ENCODE measurements around the gene EGR1.

EGR1 gene

DNA sequence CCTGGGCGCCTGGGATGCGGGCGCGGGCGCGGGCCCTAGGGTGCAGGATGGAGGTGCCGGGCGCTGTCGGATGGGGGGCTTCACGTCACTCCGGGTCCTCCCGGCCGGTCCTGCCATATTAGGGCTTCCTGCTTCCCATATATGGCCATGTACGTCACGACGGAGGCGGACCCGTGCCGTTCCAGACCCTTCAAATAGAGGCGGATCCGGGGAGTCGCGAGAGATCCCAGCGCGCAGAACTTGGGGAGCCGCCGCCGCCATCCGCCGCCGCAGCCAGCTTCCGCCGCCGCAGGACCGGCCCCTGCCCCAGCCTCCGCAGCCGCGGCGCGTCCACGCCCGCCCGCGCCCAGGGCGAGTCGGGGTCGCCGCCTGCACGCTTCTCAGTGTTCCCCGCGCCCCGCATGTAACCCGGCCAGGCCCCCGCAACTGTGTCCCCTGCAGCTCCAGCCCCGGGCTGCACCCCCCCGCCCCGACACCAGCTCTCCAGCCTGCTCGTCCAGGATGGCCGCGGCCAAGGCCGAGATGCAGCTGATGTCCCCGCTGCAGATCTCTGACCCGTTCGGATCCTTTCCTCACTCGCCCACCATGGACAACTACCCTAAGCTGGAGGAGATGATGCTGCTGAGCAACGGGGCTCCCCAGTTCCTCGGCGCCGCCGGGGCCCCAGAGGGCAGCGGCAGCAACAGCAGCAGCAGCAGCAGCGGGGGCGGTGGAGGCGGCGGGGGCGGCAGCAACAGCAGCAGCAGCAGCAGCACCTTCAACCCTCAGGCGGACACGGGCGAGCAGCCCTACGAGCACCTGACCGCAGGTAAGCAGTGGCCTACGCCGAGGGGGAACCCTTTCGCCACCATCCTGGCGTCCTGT, at the start of gene EGR1:
EGR1 (plus strand) TSS at position 219 of the 864 bp plus-strand sequence; CDS start at position 502, 283 bp downstream.
- peak; percentile 72 for DNase-seq

- no peak for DNase-seq
These were observed 46.8 kb upstream of the EGR1 start for GRCh38 chr5:138418444-138418843.

- DNase-seq, result no peak
These were observed 40.2 kb upstream of the EGR1 start for GRCh38 chr5:138425079-138425478.

- DNase-seq, result no peak
These were observed 29.3 kb upstream of the EGR1 start for GRCh38 chr5:138435943-138436342.

- no peak for DNase-seq
These were observed 27.1 kb upstream of the EGR1 start for GRCh38 chr5:138438003-138438723.

- DNase-seq, result no peak
These were observed 26.4 kb upstream of the EGR1 start, which contains the start of gene REEP2 for GRCh38 chr5:138438724-138439476. TSS of gene REEP2 (plus strand) at chr5:138439057. CDS start at chr5:138439209, 152 bp downstream.

- no peak for DNase-seq
These were observed 25.7 kb upstream of the EGR1 start for GRCh38 chr5:138439477-138440158.

DNA sequence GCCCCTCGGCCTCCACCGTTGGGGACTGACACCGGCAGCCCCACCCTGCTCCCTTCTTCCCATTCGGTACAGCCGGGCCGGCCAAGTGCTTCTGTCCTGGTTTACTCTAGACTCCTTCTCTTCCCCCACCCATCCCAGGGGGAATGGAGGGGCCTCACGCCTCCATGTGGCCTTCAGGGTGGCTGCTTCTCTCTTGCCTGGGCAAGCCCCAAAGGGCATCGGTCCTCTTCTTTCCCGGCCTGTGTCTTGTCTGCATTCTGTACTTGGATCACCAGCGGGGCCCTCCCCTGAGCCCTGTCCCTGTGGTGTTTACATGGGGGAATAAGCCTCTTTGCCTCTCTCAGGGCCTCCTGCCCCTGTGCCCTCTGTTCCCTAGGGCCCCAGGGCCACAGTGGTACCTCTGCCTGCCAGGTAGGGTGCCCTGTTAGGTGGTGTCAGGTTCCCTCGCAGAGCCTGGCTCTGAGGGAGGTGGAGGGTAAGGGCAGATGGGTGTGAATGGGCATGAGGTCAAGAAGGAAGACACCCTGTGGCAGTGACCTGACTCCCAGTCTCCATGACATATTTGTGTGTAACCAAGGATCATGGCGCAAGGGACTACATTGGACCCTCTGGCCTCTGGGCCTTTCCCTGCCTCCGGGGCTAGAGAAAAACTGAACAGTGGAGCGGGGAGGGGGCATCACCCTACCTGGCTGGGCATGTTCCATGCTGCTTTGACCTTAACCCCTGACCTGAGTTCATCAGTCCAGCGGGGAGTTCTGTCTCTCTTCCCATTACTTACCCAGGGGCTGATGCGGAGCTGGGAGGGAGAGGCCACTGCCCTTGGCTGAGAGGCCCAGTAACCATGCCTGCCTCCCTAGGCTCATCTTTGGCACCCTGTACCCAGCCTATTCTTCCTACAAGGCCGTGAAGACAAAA, 24.9 kb upstream of the EGR1 start:
- DNase-seq, result no peak

DNA sequence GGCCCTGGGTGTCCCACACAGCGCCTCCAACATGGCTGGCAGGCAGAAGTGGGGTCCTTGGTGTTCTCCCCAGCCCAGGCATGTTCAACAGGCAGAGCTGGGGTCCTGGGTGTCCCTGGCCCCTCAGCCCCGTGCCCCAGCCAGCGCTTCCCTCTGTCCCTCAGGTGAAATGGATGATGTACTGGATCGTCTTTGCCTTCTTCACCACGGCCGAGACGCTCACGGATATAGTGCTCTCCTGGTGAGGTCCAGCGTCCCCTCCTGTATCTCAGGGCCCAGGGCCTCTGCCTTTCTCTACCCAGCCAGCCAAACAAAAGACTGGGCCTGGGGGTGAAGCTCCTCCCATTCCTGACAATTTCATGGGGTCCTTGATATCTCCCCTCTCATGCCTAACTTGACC, 24.1 kb upstream of the EGR1 start:
- DNase-seq, result no peak

- no peak for DNase-seq
These were observed 21.1 kb upstream of the EGR1 start for GRCh38 chr5:138444078-138444773.

DNA sequence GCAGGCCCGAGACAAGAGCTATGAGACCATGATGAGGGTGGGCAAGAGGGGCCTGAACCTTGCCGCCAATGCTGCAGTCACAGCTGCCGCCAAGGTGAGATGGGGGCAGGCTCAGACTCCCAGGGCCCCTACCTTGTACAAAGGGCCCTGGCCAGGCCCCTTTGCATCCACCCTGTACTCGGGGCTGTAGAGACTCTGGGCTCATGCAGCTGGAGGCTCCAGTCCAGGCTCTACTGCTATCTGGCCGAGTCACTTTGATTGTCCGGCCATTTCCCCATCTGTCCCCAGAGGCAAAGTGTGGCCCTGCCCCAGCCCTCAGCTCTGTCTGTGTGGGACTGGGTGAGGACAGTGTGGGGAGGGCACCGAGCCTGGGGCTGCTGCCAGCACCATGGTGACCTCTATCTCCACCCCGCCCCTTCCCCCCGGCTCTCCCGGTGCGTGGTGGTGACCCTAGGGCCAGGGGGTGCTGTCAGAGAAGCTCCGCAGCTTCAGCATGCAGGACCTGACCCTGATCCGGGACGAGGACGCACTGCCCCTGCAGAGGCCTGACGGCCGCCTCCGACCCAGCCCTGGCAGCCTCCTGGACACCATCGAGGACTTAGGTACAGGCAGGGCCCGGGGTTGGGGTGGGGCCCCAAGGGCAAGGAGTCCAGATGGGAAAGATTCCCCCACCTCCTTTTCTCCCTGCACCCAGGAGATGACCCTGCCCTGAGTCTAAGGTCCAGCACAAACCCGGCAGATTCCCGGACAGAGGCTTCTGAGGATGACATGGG, 20.3 kb upstream of the EGR1 start:
- no peak for DNase-seq

- DNase-seq, result no peak
These were observed 19.6 kb upstream of the EGR1 start for GRCh38 chr5:138445547-138446271.

- no peak for DNase-seq
These were observed 17.2 kb upstream of the EGR1 start for GRCh38 chr5:138448070-138448469.

GRCh38 chr5:138448481-138449398, 16.5 kb upstream of the EGR1 start:
- no peak for DNase-seq

DNA sequence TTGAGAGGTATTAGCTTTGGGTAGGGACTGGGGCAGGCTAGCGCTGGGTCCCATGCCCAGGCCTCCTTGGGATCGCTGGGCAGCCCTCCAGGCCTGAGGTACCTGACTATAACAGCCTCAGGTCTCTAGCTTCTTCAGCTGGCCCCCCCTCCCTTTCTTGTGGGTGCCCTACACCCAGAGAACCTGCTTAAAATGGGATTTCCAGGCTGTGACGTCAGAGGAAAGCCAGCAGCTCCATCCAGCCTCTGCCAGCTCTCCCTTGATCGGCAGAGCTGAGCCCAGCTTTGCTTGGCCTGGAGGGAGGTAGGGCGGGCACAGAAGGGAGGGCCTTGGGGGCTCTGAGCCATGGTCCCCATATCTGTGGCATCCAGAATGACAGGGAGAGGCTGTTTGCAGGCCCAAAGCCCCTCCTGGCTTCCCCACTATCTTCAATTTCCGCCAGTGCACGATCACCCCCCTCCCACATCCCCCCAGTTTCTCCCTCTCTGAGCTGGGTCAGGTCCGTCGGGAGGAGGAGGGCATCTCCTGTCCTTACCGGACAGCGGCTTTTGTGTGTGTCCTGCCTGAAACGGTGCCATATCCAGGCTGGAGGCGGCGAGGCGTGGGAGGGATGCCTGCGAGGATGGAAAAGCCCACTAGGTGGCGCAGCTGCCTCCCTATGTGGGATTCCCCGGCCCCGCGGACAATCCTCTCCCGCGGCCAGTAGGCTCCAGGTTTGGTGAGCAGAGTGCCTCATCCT, 15.6 kb upstream of the EGR1 start:
- peak; percentile 56 for DNase-seq

GRCh38 chr5:138450971-138451370, 14.3 kb upstream of the EGR1 start:
- DNase-seq, result no peak

GRCh38 chr5:138452720-138453119, 12.6 kb upstream of the EGR1 start:
- DNase-seq, result no peak

GRCh38 chr5:138453590-138453989, 11.7 kb upstream of the EGR1 start:
- DNase-seq, result no peak

Measured in NCI-H2029 treated with DMSO at 0.1 percent for 48 hours (cell line).